DMS79 treated with DMSO at 0.1 percent for 48 hours (cell line): Measurements from ENCODE around the gene PLA2G10.
A peak's percentile ranks its signal among the peaks of the same experiment; 100 is the strongest.
"Not testable (repeated sequence)": the region's sequence is repeated elsewhere in the genome, so short reads cannot be mapped to it uniquely, and the experiment has no call there.

Experiments used
- DNase-seq: peaks from one replicate; lab custom pipeline; 2025; lab: John Stamatoyannopoulos, UW

PLA2G10 gene

GRCh38 chr16:14667347-14668266 is 26.5 kb downstream of the PLA2G10 start:
- DNase-seq = no peak

- DNase-seq = no peak
These were observed 36.0 kb downstream of the PLA2G10 start for GRCh38 chr16:14658063-14658462.

- DNase-seq = no peak
These were observed 41.4 kb downstream of the PLA2G10 start for GRCh38 chr16:14652726-14653125.

- no peak for DNase-seq
These were observed 43.5 kb downstream of the PLA2G10 start for GRCh38 chr16:14650629-14651028.

GRCh38 chr16:14649816-14650215 is 44.3 kb downstream of the PLA2G10 start:
- DNase-seq = no peak

GRCh38 chr16:14641926-14642325 is 52.2 kb downstream of the PLA2G10 start:
- no peak for DNase-seq

GRCh38 chr16:14641206-14641605 is 52.9 kb downstream of the PLA2G10 start:
- no peak for DNase-seq

- peak; percentile 1 for DNase-seq
These were observed 53.6 kb downstream of the PLA2G10 start for GRCh38 chr16:14640538-14640937.

- DNase-seq = not testable (repeated sequence)
These were observed 57.2 kb downstream of the PLA2G10 start for GRCh38 chr16:14636951-14637240.

GRCh38 chr16:14636179-14636950 is 57.7 kb downstream of the PLA2G10 start:
- DNase-seq = peak; percentile 15

- DNase-seq = no peak
These were observed 58.5 kb downstream of the PLA2G10 start for GRCh38 chr16:14635395-14636165.

- DNase-seq = no peak
These were observed 59.8 kb downstream of the PLA2G10 start for GRCh38 chr16:14634389-14634725.

- DNase-seq = peak; percentile 90
These were observed 61.2 kb downstream of the PLA2G10 start, which contains the start of gene BFAR for GRCh38 chr16:14632693-14633569. Gene BFAR (plus strand): TSS chr16:14632951. CDS start chr16:14644347, 11,396 bp downstream.

- DNase-seq = not testable (repeated sequence)
These were observed 63.3 kb downstream of the PLA2G10 start for GRCh38 chr16:14630620-14631330.

- peak; percentile 92 for DNase-seq
These were observed 64.0 kb downstream of the PLA2G10 start, which contains the start of gene PARN for GRCh38 chr16:14629919-14630619. Gene PARN (minus strand): TSS chr16:14630260. CDS start chr16:14630125, 135 bp downstream.

- no peak for DNase-seq
These were observed 64.5 kb downstream of the PLA2G10 start for GRCh38 chr16:14629612-14629918.

GRCh38 chr16:14628806-14629611 is 65.1 kb downstream of the PLA2G10 start:
- peak; percentile 49 for DNase-seq

GRCh38 chr16:14627078-14627477 is 67.0 kb downstream of the PLA2G10 start:
- DNase-seq = no peak
